Measurements from ENCODE around the gene SCARB2.

GRCh38 chr4:76257824-76258223 is 44.2 kb upstream of the SCARB2 start:
- no peak for TF ChIP-seq CTCF (IDR thresholded peaks at IDR 0.05)
- no peak for TF ChIP-seq POLR2A (IDR thresholded peaks at IDR 0.05)

All from heart left ventricle (tissue), 13 donors.